NCI-H146 (cell line): ENCODE results near the gene NAGPA.
A peak's percentile ranks its signal among the peaks of the same experiment; 100 is the strongest.

Source experiments
- DNase-seq: peaks from one replicate; lab custom pipeline; 2025; lab: John Stamatoyannopoulos, UW

The NAGPA gene

DNA sequence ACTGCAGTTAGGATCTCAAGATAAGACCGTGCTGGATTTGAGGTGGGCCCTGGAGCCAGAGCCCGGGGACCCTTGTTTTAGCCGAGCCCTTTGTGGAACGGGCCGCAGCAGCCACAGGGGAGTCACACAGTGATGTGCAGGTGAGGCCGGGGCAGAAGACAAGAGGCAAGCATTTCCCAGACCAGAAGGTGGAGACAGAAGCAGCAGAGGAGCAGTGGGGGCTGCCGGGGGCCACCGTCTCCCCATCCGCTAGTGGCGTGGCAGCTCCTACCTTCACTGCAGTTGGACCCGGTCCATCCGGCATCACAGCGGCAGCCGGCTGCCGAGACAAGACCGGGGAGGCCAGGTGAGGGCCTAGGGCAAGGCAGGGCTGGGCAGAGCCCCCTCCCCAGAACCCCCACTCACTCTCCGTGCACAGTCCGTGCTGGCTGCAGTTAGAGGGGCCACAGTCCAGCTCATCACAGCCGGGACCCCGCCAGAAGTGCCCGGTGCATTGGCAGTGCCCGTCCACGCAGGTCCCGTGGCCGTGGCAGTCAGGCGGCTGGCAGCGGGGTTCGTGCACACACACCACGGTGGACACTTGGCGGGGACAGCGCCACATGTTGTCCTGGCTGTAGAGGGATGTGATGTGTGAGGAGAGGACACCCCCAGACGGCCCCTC, 6.0 kb downstream of the NAGPA start:
- no peak for DNase-seq

DNA sequence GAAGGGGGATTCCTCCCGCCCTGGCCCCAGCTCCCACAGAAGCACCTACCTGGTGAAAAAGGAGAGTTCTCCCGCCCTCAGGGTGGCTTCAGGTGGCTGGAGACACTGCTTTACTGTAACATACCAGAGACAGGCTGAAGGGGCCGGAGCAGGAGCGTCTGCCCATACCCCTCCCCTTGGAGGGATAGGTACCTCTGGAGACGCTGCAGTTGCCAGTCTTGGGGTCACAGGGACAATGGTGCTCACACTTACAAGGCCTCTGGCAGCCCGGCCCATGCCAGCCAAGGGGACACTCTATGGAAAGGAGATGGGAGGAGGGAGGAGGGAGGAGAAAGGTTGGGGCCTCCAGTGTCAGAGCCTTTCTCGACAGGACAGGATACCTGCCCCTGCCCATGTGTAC, 6.6 kb downstream of the NAGPA start:
- DNase-seq = no peak

DNA sequence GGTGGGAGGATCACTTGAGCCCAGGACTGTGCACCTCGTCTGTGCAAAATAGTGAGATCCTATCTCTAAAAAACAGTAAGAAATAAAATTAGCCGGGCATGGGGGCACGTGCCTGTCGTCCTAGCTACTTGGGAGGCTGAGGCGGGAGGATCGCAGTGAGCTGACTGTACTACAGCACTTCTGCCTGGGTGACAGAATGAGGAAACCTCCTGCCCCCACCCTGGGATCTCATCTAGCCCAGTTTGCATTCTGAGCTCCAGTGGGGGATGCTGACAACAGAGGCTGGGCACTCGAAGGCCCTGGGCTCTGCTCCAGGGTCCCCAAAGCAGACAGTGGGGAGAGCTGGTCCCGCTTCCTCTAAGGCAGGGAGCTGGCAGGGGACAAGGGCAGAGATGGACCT, 7.1 kb downstream of the NAGPA start:
- DNase-seq = no peak

DNA sequence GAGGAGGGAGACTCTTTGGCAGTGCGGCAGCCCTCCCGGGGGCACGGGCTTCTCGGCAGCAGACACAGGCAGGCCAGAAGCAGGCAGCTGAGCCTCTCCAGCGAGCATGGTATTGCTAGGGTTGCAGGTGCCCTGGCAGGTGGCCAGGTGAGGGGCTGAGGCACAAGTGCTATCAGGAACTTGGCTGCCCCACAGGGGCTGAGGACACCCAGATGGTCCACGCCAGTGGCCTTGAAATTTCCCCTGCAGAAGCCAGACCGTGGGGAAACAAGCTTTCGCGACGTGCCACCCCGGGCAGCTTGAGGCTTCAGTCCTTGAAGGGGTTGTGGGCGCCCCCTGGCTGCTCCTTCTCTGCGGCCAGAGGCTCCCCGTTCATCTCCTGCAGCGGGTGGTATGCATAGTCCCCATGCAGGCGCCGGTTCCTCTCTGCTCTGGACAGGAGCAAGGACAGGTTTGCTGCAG, 8.5 kb downstream of the NAGPA start:
- DNase-seq = peak; percentile 64

DNA sequence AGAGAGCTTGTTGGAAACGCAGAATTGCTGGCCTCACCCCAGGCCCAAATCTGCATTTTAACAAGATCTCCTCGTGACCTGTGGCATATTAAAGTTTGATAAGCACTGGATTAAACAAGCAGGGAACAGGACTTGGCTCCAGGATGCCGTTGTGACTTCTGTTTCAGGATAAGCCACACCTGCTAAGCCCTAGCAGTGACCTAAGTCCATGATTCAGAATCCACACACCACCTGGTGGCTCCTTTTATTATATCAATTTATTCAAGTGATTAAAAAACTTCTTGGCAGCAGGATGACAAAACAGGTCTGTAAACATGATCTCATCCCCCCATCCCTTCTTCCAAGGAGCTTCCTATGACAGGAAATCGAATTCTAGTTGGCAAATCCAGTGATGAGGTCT, 9.1 kb downstream of the NAGPA start:
- peak; percentile 75 for DNase-seq

DNA sequence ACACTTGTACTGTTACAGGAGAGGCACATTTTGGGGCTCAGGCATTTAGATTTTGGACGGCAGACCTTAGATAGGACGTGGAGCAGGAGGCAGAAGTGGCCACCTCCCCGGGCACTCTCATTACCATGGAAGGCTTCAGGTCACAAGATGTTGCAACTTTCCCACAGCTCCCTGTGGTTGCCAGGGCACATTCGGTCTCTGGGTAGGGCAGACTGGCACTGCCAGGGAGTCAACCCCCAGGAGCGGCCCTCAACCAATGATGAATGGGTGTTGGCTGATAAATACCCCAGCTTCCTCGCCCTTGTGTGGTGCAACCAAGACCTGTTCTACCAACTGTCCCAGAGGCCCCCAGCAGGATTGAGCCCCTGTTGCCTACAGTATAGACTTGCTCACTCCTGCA, 11.2 kb downstream of the NAGPA start:
- DNase-seq = no peak

DNA sequence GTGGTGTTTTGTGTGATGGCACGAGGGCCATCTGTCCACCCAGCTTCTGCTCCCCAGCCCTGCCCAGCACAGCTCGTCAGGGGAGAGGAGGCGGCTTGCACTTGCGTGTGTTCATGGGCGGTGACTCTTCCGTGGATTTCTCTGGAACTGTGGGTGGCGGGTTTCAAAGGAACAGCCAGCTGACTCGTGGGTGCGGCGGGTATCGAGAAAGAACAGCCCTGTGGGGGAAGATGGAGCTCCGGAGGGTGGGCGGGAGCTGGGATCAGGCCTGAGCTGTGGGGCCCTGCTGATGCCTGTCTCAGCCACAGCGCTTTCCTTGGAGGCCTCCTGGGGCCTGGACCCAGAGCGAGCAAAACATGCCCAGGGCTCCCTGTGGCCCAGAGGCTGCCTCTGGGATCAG, 13.2 kb downstream of the NAGPA start:
- no peak for DNase-seq

DNA sequence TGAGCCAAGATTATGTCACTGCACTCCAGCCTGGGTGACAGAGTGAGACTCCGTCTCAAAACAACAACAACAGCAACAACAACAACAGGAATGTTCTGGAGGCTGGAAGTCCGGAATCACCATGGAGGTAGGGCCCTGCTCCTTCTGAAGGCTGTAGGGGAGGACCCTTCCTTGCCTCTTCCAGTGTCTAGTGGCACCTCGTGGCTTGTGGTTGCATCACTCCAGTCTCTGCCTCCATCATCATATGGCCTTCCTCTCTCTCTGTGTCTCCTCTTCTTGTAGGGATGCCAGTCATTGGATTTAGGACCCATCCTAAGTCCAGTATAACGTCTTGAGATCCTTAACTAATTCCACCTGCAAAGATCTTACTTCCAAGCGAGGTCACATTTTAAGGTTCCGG, 14.0 kb downstream of the NAGPA start:
- DNase-seq = no peak

DNA sequence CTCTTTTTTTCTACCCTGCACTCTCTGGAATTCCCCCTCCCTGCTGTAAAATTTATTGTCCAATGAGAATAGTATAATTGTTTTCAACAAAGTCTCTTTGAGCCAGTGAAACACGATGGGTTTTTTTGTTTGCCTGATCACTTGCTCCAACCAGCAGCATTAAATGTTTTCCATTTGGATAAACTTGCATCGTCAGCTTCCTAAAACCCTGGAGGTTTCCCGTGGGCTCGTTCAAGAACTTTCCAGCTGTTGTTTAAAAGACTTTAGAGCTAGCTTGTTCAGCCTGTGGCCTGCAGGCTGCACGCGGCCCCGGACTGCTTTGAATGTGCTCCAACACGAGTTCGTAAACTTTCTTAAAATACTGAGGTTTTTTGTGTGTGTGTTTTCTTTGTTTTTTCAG, 14.9 kb downstream of the NAGPA start:
- DNase-seq = no peak

DNA sequence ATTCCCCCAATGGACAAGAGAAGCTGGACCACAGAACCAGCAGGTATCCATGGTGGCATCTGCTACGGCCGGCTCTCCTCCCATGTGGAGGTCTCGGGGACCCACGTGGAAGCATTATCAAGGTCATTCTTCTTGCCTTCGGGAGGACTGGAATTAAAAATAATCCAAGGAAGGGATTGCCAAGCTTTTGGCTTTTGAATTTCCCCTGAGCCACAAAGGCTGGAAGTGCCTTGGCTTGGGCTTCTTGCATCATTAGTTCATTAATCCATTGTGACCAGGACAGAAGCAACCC, 16.1 kb downstream of the NAGPA start:
- DNase-seq = no peak

DNA sequence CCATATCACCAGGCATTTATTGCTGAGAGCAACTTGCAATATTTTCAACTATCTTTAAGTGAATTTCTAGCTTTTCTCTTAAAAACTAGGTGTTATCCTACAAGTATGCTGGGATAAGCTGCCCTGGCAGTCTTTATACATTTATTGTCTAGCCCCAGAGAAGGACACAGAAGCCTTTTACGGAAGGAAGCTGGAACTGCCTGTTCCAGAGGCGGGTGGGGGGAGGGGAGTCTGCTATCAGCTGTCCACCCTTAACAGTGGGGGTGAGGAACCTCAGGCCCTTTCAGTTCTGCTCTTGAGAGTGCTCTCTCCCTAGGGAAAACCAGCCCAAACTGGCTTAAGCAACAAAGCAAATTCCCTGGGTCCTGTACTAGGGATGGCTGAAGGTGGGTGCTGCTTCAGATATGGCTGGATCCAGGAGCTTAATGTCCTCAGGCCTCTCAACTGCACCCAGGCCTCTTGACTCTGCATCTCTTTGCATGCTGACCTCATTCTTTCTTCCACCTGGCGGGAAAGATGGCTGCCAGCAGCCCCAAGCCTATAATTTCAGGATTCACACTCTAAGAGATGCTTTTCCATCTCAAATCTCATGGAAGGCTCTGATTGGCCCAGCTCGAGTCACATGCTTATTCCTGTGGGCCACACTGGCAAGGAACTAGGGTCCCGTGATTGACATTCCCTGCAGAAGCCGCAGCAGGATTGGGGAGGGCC, 16.6 kb downstream of the NAGPA start:
- DNase-seq = no peak

DNA sequence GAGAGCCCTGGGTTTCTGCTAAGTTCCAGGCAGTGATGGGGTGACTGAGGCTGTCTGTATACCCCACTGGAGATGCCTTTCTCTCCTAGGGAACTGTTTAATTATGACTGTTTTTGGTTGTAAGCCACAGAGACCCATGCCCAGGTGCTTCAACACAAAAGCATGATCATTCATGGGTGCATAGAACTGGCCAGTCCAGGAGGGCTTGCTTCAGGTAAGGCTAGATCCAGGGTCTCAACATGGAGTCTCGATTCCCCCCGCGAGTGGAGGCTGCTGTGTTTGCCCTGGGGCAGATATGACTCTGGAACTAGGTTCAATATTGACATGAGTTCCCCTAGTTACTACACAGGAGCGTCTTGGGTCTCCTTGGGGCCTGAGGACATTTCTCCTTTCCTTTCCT, 17.8 kb downstream of the NAGPA start:
- no peak for DNase-seq

DNA sequence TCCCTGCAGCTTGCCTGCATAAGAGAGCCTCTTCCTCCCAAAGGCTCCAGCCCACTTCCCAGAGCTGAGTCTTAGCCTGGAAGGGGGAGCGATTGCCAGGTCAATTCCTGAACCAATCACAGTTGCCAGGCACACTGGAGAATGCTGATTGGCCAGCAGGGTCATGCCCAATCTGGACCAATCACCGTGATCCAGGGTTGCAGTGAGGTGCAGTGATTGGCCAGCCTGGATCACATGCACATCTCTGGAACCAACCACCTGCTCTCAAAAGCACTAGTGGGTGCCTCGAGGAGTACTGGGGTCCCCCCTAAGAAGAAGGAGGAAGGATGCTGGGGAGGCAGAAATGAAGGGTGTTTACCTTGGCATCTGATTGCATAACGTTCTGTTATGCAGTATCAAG, 18.4 kb downstream of the NAGPA start:
- DNase-seq = no peak

DNA sequence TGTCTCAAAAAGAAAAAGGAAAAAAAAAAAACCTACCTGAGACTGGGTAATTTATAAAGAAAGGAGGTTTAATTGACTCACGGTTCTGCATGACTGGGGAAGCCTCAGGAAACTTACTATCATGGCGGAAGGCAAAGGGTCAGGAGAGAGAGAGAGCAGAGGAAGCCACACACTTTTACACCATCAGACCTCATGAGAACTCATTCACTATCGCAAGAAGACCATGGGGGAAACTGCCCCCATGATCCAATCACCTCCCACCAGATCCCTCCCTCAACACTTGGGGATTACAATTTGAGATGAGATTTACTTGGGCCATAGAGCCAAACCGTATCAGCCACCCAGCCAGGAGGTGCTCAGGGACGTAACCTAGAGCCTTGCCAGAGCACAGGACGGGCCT, 20.8 kb downstream of the NAGPA start:
- DNase-seq = no peak

DNA sequence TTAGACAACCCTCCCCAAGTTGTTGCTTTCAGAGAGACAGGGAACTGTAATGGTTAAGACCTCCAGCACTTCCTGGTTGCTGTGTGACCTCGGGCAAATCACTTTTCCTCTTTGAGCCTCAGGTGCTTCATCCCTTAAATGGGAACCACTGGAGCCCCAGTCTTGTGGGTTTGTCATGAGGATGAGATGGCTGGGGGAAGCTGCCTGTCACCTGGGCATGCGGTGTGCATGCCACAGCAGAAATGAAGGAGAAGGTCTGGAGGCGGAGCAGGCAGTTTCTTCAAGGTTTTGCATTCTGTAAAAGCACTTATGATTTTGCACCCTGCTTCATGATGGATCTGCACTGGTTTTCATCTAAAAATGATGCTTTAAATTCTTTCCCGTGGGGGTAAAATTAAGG, 22.1 kb downstream of the NAGPA start:
- DNase-seq = no peak

DNA sequence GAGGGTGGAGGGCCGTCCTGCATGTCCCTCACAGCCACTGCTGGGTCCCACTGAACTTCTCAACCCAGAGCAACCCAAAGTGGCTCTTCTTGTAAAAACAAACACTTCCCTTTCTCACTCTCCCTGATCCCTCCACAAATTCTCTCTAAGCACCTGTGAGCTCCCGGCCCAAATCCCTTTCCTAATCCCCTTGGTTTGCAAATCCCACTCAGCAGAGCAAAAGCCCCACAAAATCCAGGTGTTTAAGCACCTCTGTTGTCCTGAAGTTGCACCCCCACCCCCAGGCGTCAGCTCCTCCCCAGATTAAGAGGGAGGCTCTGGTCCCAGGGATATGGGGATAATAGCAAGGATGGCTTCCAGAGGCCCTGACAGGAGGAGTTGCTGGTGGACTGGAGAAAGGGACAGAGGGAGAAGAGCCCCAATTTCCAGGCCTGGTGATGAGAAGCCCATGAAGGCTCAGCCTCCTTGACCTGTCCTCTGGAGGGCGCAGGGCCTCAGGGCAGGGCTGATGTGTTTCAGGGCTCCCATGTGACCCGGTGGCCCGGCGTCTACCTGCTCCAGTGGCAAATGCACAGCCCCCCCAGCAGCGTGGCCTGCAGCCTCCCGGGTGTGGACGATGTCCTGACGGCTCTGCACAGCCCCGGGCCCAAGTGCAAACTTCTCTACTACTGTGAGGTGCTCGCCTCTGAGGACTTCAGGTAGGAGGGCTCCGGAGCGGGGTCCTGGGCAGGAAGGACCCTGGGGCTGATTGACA, 23.0 kb downstream of the NAGPA start:
- DNase-seq = no peak

DNA sequence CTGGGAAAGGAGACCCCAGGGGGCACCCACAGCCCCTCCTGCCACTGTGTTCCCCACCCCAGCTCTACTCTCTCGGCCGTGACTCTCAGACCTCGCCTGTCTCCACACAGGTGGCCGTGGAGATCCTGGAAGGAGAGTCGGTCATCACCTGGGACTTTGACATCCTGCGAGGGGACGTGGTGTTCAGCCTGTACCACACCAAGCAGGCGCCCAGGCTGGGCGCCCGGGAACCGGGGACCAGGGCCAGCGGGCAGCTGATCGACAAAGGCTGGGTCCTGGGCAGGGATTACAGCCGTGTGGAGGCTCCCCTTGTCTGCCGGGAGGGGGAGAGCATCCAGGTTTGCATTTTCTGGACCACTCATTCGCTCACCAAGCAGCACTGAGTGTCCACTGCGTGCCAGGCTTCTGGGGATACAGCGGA, 25.4 kb downstream of the NAGPA start:
- no peak for DNase-seq

DNA sequence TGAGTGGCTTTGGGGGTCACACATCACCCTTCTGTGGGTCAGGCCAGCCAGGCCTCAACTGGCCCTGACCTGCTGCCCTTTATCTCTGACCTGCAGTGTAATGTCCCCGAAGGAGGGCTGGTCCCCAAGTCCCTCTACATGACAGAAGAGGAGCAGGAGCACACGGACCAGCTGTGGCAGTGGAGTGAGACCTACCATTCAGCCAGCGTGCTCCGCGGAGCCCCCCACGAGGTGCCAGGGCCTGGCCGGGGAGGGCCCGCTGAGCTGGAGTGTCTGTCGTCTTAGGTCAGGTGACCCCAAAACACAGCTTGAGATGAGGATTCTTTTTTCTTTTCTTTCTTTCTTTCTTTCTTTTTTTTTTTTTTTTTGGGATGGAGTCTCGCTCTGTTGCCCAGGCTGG, 26.5 kb downstream of the NAGPA start:
- DNase-seq = no peak

DNA sequence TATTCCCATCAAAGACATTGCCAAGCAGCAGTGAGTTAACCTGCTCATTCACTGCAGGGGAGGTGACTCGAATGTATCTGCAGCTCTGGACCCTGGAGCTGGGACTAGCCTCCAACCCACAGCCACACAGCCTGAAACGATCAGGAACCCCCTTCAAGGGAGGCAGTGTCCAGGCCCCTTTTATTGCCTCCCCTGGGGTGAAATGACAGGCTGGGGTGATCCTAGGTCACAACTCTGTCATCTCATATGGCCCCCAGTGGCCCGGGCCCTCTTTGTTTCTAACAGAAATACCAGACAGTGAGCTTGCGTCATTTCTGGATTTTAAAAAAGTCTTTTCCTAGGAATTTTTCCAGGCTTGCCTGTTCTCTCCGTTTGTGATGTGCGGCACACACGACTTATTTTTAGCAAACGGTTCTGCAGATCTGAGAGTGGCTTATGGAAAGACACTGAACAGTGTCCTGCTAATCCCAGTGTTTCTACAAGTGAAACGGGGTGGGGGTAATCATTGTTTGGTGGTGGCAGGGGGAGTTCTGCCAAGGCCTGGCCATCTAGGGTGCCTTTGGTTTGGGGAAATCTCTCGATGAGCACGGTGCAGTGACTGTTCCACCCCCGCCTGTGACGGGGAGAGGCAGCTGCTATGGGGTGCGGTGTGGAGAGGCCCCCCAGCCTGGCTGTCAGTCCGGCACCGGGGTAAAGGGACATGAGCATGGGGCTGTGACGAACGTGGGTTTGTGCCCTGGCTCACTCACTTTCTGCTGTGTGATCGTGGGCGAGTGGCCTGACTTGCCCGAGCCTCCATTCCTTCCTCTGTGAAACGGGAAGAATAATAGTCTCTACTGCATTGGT, 27.2 kb downstream of the NAGPA start:
- no peak for DNase-seq

DNA sequence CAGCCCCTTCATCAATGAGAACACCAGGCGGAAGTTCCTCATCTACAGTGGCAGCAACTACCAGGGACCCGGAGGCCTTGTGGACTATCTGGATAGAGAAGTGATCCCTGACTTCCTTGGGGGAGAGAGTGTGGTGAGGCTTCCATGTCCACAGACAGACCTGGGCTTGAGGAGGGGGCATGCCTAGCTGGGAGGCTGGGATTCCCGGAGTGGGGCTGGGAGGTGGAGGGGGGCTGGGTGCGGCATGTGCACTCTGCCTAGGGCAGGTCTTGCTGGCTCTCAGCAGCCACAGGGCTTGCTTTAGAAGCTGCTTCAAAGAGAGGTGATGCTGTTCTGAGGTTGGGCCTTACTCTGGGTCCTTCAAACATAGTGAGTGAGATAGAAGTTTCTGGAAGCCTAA, 27.8 kb downstream of the NAGPA start:
- DNase-seq = no peak

DNA sequence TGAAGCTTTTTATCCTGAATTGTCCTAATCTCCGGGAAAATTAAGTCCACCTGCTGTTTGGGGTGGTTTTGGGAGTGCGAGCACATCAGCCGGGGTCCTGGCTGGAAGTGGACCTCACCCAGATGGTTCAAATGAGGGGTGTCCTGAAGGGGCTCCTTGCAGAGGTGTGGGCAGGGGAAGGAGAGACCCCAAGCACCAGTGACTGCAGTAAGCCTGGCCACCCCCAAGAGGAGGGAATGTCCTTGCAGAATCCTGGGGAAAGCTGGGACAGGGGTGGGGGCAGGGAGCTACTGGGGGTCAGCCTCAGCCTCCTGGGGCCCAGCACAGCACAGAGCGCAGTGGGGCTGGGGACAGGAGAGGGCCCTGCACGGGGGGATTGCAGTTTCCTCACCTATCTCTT, 29.4 kb downstream of the NAGPA start:
- no peak for DNase-seq

DNA sequence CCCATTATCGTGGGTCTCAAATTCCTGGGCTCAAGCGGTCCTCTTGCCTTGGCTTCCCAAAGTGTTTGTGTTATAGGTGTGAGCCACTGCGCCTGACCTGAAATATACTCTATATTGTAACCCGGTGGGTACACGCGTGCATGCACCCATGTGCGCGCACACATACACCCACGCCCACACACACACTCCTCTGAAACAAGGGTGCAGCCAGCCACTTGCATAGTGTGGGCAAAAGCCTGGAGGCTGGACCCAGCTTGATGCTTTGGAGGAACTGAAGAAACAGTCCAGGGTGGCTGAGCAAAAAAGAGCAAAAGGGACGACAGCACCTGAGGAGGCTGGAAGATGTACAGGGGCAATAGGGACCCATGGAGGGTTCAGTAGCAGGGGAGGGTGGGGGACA, 29.9 kb downstream of the NAGPA start:
- no peak for DNase-seq

DNA sequence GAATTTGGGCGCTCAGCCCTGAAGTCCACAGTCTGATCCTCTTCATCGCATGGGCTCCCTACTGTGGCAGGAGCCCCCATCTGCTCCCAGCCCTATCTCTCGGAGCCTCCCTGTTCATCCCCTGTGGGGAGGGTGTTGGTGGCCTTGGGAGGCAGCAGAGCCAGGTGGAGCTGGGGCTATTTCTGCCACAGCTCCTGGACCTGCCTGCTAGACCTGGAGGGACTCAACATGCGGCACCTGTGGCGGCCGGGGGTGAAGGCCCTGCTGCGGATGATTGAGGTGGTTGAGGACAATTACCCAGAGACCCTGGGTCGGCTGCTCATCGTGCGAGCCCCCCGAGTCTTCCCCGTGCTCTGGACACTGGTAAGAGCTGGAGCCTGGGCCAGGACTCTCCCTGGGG, 30.5 kb downstream of the NAGPA start:
- no peak for DNase-seq
